H1 (cell line): ENCODE measurements around the gene RNF166. TPM values are rescaled to one million over a fixed set of nuclear protein-coding genes. Genes with fewer than 3 reads are reported as not detected.

ENCODE experiments used
- CTCF ChIA-PET: fragments of 300-600 bp; sonication (Branson Sonifier 250); formaldehyde crosslinking; loops from one replicate; lab custom pipeline; 2021; ENCODE audit not compliant: partially characterized antibody; lab: Charles Lee
- POLR2A ChIA-PET: fragments of 300-600 bp; sonication (Branson Sonifier 250); formaldehyde crosslinking; loops from one replicate; lab custom pipeline; 2021; ENCODE audit warnings: inconsistent platforms; ENCODE audit not compliant: partially characterized antibody; lab: Charles Lee
- DNase-seq, 2 experiments: peaks; one replicate each; pipeline versions ENCODE4 v3.0.0 to v3.0.0-alpha.2; 2010 to 2022; ENCODE audit warnings: low spot score in 2 of 2, low read depth in 1 of 2, mixed read lengths in 1 of 2
- FAIRE-seq: peaks from 2 replicates; lab custom pipeline; 2011; peaks lifted over from hg19 to GRCh38; lab: Jason Lieb, UNC
- H2AFZ ChIP-seq: 2 replicates; pipeline ENCODE4 v1.8.1; 2012; ENCODE audit warnings: low read length, inconsistent platforms
- H2AK5ac ChIP-seq: 2 replicates; pipeline ENCODE4 v1.6.1; 2013; ENCODE audit warnings: low read depth, low read length
- H2BK120ac ChIP-seq: replicated peaks from 2 replicates; pipeline ENCODE3; 2013; ENCODE audit warnings: low read depth, low read length, inconsistent platforms
- H2BK12ac ChIP-seq: 2 replicates; pipeline ENCODE4 v1.6.1; 2013; ENCODE audit warnings: low read depth, low read length
- H2BK15ac ChIP-seq: 2 replicates; pipeline ENCODE4 v1.6.1; 2013; ENCODE audit warnings: low read length
- H2BK20ac ChIP-seq: 2 replicates; pipeline ENCODE4 v1.6.1; 2013; ENCODE audit warnings: low read length
- H2BK5ac ChIP-seq: 2 replicates; pipeline ENCODE4 v1.6.1; 2013; ENCODE audit warnings: low read depth, low read length
- H3K14ac ChIP-seq: 2 replicates; pipeline ENCODE4 v1.6.1; 2013; ENCODE audit warnings: inconsistent platforms; ENCODE audit not compliant: insufficient read length
- H3K18ac ChIP-seq: 2 replicates; pipeline ENCODE4 v1.6.1; 2013; ENCODE audit warnings: low read length; ENCODE audit errors: extremely low read depth
- H3K23ac ChIP-seq: 2 replicates; pipeline ENCODE4 v1.6.1; 2013; ENCODE audit warnings: inconsistent platforms; ENCODE audit not compliant: insufficient read length
- H3K23me2 ChIP-seq: 2 replicates; pipeline ENCODE4 v1.6.1; 2013; ENCODE audit warnings: low read depth, low read length
- H3K27ac ChIP-seq: 2 replicates; pipeline ENCODE4 v1.6.1; 2011; ENCODE audit warnings: low read depth, low read length, inconsistent platforms
- H3K27me3 ChIP-seq, 4 experiments: replicated peaks in 1 of 4; 1 replicate in 1 of 4; 2 replicates in 3 of 4; pipeline versions ENCODE4 v1.6.1 to v1.8.1; 2011 to 2013; ENCODE audit warnings: low read length in 3 of 4, mild to moderate bottlenecking in 3 of 4, inconsistent platforms in 2 of 4, mixed read lengths in 2 of 4, moderate library complexity in 1 of 4; ENCODE audit not compliant: control insufficient read depth in 3 of 4, insufficient read depth in 3 of 4; ENCODE audit errors: extremely low read depth in 1 of 4
- H3K36me3 ChIP-seq, 4 experiments: 2 replicates each; pipeline versions ENCODE4 v1.6.1 to v1.8.1; 2011 to 2013; ENCODE audit warnings: mild to moderate bottlenecking in 4 of 4, low read length in 3 of 4, moderate library complexity in 2 of 4, control low read depth in 1 of 4, inconsistent platforms in 1 of 4; ENCODE audit not compliant: insufficient read depth in 4 of 4, control insufficient read depth in 2 of 4
- H3K4ac ChIP-seq: replicated peaks from 2 replicates; pipeline ENCODE3; 2013; ENCODE audit warnings: low read length, low read depth, mixed read lengths, inconsistent platforms; ENCODE audit not compliant: insufficient read length
- H3K4me1 ChIP-seq, 4 experiments: replicated peaks in 1 of 4; 1 replicate in 1 of 4; 2 replicates in 3 of 4; pipeline versions ENCODE4 v1.6.1 to v1.8.1; 2011 to 2013; ENCODE audit warnings: low read length in 3 of 4, inconsistent platforms in 2 of 4, mixed read lengths in 1 of 4; ENCODE audit not compliant: insufficient read depth in 4 of 4, control insufficient read depth in 3 of 4
- H3K4me2 ChIP-seq, 2 experiments: 2 replicates each; pipeline versions ENCODE4 v1.6.1 to v1.8.1; 2011 to 2013; ENCODE audit warnings: low read depth in 2 of 2, low read length in 2 of 2, control low read depth in 1 of 2, inconsistent platforms in 1 of 2, mild to moderate bottlenecking in 1 of 2; ENCODE audit not compliant: insufficient read depth in 1 of 2
- H3K4me3 ChIP-seq, 4 experiments: fragments of 200-600, 300-600 bp in 1 of 4; sonication (generic), shearing (Covaris generic), sonication (Bioruptor Twin) in 1 of 4; 2 replicates each; pipeline versions ENCODE4 v1.5.1 to v1.8.1; 2011 to 2016; ENCODE audit warnings: low read length in 4 of 4, low read depth in 3 of 4, control low read depth in 2 of 4, inconsistent platforms in 2 of 4, mild to moderate bottlenecking in 2 of 4, mixed read lengths in 1 of 4, moderate library complexity in 1 of 4; ENCODE audit not compliant: insufficient read depth in 2 of 4; ENCODE audit errors: extremely low read depth in 1 of 4
- H3K56ac ChIP-seq: replicated peaks from 2 replicates; pipeline ENCODE3; 2013; ENCODE audit warnings: low read depth, mild to moderate bottlenecking, mixed read lengths, low read length, inconsistent platforms; ENCODE audit not compliant: insufficient read length
- H3K79me1 ChIP-seq: 2 replicates; pipeline ENCODE4 v1.6.1; 2013; ENCODE audit warnings: low read depth, low read length, control low read depth
- H3K79me2 ChIP-seq, 2 experiments: 2 replicates each; pipeline versions ENCODE4 v1.6.1 to v1.8.1; 2012 to 2013; ENCODE audit warnings: low read length in 2 of 2, mild to moderate bottlenecking in 2 of 2, inconsistent platforms in 1 of 2; ENCODE audit not compliant: insufficient read depth in 2 of 2, control insufficient read depth in 1 of 2
- H3K9ac ChIP-seq, 4 experiments: replicated peaks in 1 of 4; 1 replicate in 1 of 4; 2 replicates in 3 of 4; pipeline versions ENCODE4 v1.6.1 to v1.8.1; 2011 to 2013; ENCODE audit warnings: low read depth in 3 of 4, low read length in 3 of 4, control low read depth in 2 of 4, mild to moderate bottlenecking in 2 of 4, moderate library complexity in 2 of 4, inconsistent platforms in 1 of 4; ENCODE audit errors: extremely low read depth in 1 of 4
- H3K9me3 ChIP-seq, 2 experiments: 2 replicates each; pipeline versions ENCODE4 v1.6.1 to v1.8.1; 2012 to 2013; ENCODE audit warnings: mild to moderate bottlenecking in 2 of 2, moderate library complexity in 2 of 2, control low read depth in 1 of 2, inconsistent platforms in 1 of 2, low read depth in 1 of 2, low read length in 1 of 2, mixed read lengths in 1 of 2; ENCODE audit not compliant: insufficient read depth in 2 of 2
- H4K20me1 ChIP-seq, 2 experiments: replicated peaks in 1 of 2; 2 replicates each; pipeline versions ENCODE3 to v1.8.1; 2011 to 2013; ENCODE audit warnings: inconsistent platforms in 2 of 2, low read length in 2 of 2, mild to moderate bottlenecking in 1 of 2; ENCODE audit not compliant: insufficient read depth in 2 of 2, control insufficient read depth in 1 of 2
- H4K5ac ChIP-seq: 2 replicates; pipeline ENCODE4 v1.6.1; 2013; ENCODE audit warnings: low read length, low read depth, mixed read lengths, inconsistent platforms; ENCODE audit not compliant: insufficient read length
- H4K8ac ChIP-seq: 2 replicates; pipeline ENCODE4 v1.8.0; 2013; ENCODE audit warnings: mild to moderate bottlenecking, moderate library complexity, low read length, inconsistent platforms; ENCODE audit not compliant: insufficient read depth; ENCODE audit errors: extremely low read depth
- H4K91ac ChIP-seq: replicated peaks from 2 replicates; pipeline ENCODE3; 2013; ENCODE audit warnings: low read length, mixed read lengths, inconsistent platforms; ENCODE audit not compliant: insufficient read length
- ASH2L ChIP-seq: fragments of 200-600, 300-600 bp; sonication (generic); IDR thresholded peaks from one replicate; pipeline ENCODE4 v1.7.1; 2017; ENCODE audit warnings: low read length
- ATF2 ChIP-seq: IDR thresholded peaks from 2 replicates; pipeline ENCODE4 v1.6.1; 2012; ENCODE audit warnings: low read length, inconsistent platforms
- GABPA ChIP-seq: IDR thresholded peaks from 2 replicates; pipeline ENCODE4 v1.6.1; 2011; ENCODE audit warnings: mild to moderate bottlenecking, low read length, moderate library complexity, borderline replicate concordance; ENCODE audit not compliant: insufficient read depth
- KDM1A ChIP-seq: fragments of 200-600, 300-600 bp; sonication (generic); IDR thresholded peaks from 2 replicates; pipeline ENCODE4 v1.7.1; 2016; ENCODE audit warnings: mild to moderate bottlenecking, low read length, borderline replicate concordance
- MAFK ChIP-seq: IDR thresholded peaks from 2 replicates; pipeline ENCODE4 v1.6.1; 2012; ENCODE audit warnings: low read depth, mild to moderate bottlenecking, improper control_type of control experiment, low read length
- SIRT6 ChIP-seq: IDR thresholded peaks from one replicate; pipeline ENCODE4 v1.7.1; 2012; ENCODE audit warnings: low read length, inconsistent platforms
- WGBS, 2 experiments: shearing (Covaris generic) in 1 of 2; methylation state at CpG; one replicate each; pipeline versions ENCODE4 v1.1.6 to v1.1.7; 2013 to 2015; ENCODE audit warnings: low lambda C conversion rate in 2 of 2, mixed read lengths in 2 of 2, inconsistent platforms in 1 of 2, low coverage in 1 of 2, missing lambda C conversion rate in 1 of 2; ENCODE audit not compliant: insufficient replicate concordance in 2 of 2, insufficient coverage in 1 of 2, insufficient read length in 1 of 2; ENCODE audit errors: extremely low coverage in 1 of 2, missing lambda C conversion rate in 1 of 2; 5-methylcytosine and 5-hydroxymethylcytosine counted together
- polyA plus RNA-seq, 7 experiments: library from polyadenylated mRNA; depleted of rRNA in 3 of 7; stranded (reverse) in 5 of 7; unstranded in 2 of 7; fragments of >200 nt in 5 of 7; fragments of 200-250 nt in 2 of 7; gene quantifications; 1 replicate in 5 of 7; 2 replicates in 1 of 7; 4 replicates in 1 of 7; pipeline versions ENCODE4 v1.2.1 to v1.2.3, GENCODE V29; 2011 to 2013; ENCODE audit warnings: missing spikeins in 2 of 7, mixed read lengths in 2 of 7
- total RNA-seq: library from RNA; stranded (reverse); fragmentation: NEBNext Ultra II Directional; extraction: Animal tissue kit (Norgen Biotek cat#: 25700); gene quantifications from 2 replicates; pipeline ENCODE4 v1.2.1, GENCODE V29; 2021
- TF ChIP-seq, protein P1 (sequence below), 3 experiments: IDR thresholded peaks; 1 replicate in 2 of 3; 2 replicates in 1 of 3; pipeline versions ENCODE4 v1.5.1 to v1.6.1; 2011; ENCODE audit warnings: low read length in 3 of 3, mild to moderate bottlenecking in 3 of 3, inconsistent platforms in 2 of 3, low read depth in 1 of 3, moderate library complexity in 1 of 3; ENCODE audit not compliant: insufficient read depth in 1 of 3; ENCODE audit errors: control extremely low read depth in 1 of 3

Gene RNF166
- total and polyA plus RNA-seq, 2 of the 8 experiments (the other 6 are each of a cell fraction or from before 2014, with no cell fraction given), result 29.8 to 31.2 TPM

DNA sequence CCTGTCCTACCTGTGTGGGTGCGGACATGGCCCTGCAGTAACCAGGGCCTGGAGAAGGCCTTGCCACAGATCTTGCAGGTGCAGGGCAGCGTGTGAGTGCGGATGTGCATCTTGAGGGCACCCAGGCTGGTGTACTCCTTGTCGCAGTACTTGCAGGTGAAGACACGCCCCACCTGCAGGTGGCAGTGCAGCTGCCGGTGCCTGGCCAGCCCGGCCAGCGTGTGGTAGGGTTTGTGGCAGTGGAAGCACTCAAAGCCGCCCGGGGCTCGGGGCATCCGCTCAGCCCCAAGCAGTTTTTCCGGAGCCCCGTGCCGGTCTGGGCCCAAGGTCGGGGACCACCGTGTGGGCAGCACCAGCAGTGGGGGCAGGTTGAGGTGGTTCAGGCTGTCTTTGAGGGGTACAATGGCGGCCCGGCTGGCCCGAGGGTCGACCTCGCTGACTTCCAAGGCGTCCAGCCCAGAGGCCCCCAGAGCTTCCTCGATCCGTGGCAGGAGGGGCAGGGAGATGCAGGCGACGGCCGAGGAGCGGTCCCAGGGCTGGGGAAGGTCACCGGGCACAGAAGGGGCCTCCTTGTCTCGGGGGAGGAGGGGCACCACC, 25.0 kb downstream of the RNF166 start:
- no peak overlapping the region for H3K4ac ChIP-seq
- CTCF ChIA-PET, result interaction anchor here (0.6 to 2.8 kb wide), 15 partner anchors 9 to 226 kb away, joined by 3 to 33 read pairs (median 4); partner anchors contain the start of gene MVD
- DNase-seq (peak; percentile 39 to 82), FAIRE-seq (no peak)
- peaks cover 0 to 5% (median 1%) of the 10 kb centered on the region in 4 experiments; a peak in 2 of 7 replicates for H3K4me1 ChIP-seq
- no peak overlapping the region for H3K9ac ChIP-seq
- no peaks in the 10 kb centered on the region for H3K79me2 ChIP-seq
- H3K79me1 ChIP-seq, result no peaks in the 10 kb centered on the region
- no peak overlapping the region for H2AFZ ChIP-seq
- H4K8ac ChIP-seq, result no peak overlapping the region; the same call in 1 of the 2 replicates
- no peak overlapping the region for H4K5ac ChIP-seq
- H3K4me2 ChIP-seq, result no peak overlapping the region
- no peaks in the 10 kb centered on the region for H3K9me3 ChIP-seq
- H2BK5ac ChIP-seq, result no peak overlapping the region
- no peak overlapping the region for H2BK12ac ChIP-seq
- no peak overlapping the region for H3K23ac ChIP-seq
- H3K56ac ChIP-seq, result no peak overlapping the region
- no peak overlapping the region for H4K91ac ChIP-seq
- no peak overlapping the region for H3K27ac ChIP-seq
- H2BK15ac ChIP-seq, result no peak overlapping the region
- no peak overlapping the region for H3K14ac ChIP-seq
- H3K4me3 ChIP-seq, result no peak overlapping the region
- no peaks in the 10 kb centered on the region for H3K36me3 ChIP-seq
- H2AK5ac ChIP-seq, result no peak overlapping the region
- H2BK20ac ChIP-seq, result 0 out of 2 replicates have a peak overlapping the region, but pooled peaks have one; percentile 48
- H3K23me2 ChIP-seq, result peaks cover 10% of the 10 kb centered on the region; the same call in 1 of the 2 replicates
- H3K18ac ChIP-seq, result no peak overlapping the region
- 76% methylated on average over 27 of the region's 31 CpGs; no CpG with 5 or more reads in 1 of the 2 experiments for WGBS, 2 experiments
- H2BK120ac ChIP-seq, result no peak overlapping the region
- peaks cover 0 to 2% (median 0%) of the 10 kb centered on the region in 4 experiments; a peak in 1 of 7 replicates for H3K27me3 ChIP-seq
- peaks cover 0 to 2% of the 10 kb centered on the region in 2 experiments for H4K20me1 ChIP-seq
- POLR2A ChIA-PET, result interaction anchor here (1.1 to 2.7 kb wide), 3 partner anchors 9 to 18 kb away, joined by 3 to 9 read pairs (median 3); partner anchors contain the start of gene MVD
- TF ChIP-seq KDM1A (no peak), ATF2 (no peak), GABPA (peak; percentile 67; the same call in 1 of the 2 replicates), MAFK (no peak), ASH2L (no peak), SIRT6 (no peak)
- TF ChIP-seq, protein P1, sequence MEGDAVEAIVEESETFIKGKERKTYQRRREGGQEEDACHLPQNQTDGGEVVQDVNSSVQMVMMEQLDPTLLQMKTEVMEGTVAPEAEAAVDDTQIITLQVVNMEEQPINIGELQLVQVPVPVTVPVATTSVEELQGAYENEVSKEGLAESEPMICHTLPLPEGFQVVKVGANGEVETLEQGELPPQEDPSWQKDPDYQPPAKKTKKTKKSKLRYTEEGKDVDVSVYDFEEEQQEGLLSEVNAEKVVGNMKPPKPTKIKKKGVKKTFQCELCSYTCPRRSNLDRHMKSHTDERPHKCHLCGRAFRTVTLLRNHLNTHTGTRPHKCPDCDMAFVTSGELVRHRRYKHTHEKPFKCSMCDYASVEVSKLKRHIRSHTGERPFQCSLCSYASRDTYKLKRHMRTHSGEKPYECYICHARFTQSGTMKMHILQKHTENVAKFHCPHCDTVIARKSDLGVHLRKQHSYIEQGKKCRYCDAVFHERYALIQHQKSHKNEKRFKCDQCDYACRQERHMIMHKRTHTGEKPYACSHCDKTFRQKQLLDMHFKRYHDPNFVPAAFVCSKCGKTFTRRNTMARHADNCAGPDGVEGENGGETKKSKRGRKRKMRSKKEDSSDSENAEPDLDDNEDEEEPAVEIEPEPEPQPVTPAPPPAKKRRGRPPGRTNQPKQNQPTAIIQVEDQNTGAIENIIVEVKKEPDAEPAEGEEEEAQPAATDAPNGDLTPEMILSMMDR (IDR thresholded peaks at IDR 0.05; ENCODE audit: control extremely low read depth in 1 of 3, insufficient read depth in 1 of 3, low read depth in 1 of 3, low read length in 3 of 3), result peak; percentile 77 to 92 (median 88)
